HuH-7.5 (cell line): ENCODE measurements around the gene HCN1.

Source experiments
- DNase-seq: peaks from one replicate; pipeline ENCODE4 v3.0.0; 2011; ENCODE audit warnings: low spot score

The HCN1 gene

DNA sequence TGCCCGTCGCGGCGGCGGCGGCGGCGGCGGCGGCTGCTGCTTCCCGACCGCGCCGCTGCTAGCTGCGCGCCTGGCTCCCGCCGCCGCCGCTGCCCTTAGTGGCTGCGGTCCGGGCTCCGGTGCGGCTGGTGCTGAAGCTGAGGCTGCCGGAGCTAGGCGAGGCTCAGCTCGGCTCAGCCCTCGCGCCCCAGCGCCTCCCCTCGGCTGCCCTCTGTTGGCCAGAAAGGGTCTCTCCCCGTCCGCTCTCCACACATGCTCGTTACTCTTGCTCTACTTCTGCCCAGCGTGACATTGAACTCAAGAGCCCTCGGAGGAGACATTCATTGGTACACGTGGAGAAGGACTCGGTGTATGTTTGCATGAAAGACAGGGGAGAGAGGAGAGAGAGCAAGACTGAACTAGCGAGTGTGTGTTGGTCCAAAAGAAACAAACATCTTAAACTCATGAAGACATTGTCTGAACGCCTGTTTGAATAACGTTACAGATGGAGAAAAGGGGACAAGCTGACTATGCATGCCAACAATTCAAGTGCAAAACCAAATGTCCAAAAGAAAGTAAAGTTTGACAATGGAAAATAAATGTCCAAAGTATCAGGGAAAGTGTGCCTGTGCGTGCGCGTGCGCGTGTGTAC lies at the start of gene HCN1:
HCN1 (minus strand) TSS at position 175 of the 631 bp plus-strand sequence.
- DNase-seq, result peak; percentile 31

GRCh38 chr5:45741110-45741509 lies 44.9 kb upstream of the HCN1 start:
- no peak for DNase-seq

DNA sequence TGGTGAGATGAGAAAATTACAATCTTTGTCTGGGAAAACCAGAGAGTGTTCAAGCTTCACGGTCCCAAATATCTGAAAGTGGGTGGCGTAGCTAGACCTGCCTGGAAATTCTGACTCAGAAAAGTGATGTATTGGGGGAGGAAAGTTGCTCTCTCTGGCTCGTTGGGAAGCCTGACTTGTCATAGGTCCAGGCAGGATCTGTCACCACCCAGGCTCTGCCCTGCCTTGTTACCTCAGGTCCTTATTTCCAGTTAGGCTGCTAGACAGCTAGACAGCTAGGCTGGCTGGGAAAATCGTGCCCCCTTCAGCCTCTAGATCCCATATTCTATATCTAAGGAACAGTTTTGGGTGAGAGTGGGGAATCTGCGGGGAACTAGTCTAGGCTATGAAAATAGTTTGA lies 41.0 kb upstream of the HCN1 start:
- no peak for DNase-seq

GRCh38 chr5:45725537-45725936 lies 29.4 kb upstream of the HCN1 start:
- DNase-seq, result no peak

GRCh38 chr5:45697201-45697600 lies 1.0 kb upstream of the HCN1 start:
- no peak for DNase-seq

GRCh38 chr5:45695804-45696156 lies 400 bp downstream of the HCN1 start:
- no peak for DNase-seq

- DNase-seq, result no peak
These were observed 993 bp downstream of the HCN1 start for GRCh38 chr5:45694971-45695803.

DNA sequence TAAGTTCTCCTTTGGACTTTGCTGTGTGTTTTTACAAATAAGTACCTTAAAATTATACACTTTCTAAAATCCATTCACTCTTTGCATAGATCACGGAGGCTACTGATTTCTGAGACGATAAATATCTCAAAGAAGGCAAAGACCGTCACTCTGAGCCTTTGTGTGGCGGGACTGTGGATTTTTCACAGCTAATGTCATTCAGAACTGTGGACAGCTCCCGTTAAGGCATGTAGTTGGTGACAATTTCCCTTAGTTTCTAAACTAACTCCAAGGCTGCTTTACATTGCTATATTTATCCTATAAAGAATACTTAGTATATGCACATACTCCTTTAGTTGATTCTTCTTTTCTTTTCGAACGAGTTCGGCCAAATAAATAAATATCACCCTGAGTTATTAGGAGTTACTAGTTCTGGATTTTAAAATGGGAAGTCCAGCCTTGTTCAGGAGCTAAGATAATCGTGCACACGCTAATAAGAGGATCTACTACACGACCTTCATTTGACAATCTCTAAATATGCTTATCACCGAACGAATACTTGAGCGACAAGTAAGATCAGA lies 1.8 kb downstream of the HCN1 start:
- no peak for DNase-seq

DNA sequence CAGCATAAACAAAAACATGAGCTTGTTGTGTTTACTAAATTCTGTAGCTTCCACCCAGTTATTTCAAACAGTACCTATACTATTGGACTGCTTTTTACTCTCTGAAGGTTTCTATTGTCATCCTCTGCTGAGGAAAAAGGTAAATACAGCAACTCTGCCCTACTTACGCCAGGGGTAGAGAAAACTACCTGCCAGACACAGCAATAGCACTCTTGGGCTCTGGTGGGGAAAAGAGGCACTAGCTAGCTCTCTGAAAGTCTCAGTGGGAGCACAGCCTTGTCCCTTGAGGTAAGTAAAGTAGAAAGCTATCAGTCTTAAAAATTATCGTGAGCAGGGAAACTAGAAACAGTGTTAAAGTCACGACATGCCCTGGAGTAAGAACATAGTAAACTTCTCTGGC lies 3.7 kb downstream of the HCN1 start:
- no peak for DNase-seq

DNA sequence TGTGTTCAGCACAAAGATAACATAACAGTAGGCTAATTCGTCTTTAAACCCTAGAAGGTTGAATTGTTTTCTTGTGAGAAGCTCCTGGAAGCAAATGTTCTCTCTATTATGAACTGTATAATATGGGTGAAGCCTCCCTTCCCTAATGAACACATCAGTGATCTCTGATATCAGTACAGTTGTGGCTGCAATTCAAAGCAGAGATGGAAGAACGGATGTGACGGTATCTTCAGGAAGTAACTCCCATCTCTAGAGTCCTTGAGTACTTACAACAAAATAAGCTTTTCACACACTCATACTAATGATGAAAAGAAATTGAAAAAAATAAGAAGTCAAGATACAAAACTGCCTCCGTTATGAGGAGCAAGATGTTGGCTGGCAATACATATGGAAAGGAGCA lies 4.5 kb downstream of the HCN1 start:
- DNase-seq, result no peak

- DNase-seq, result no peak
These were observed 8.5 kb downstream of the HCN1 start for GRCh38 chr5:45687701-45688100.

GRCh38 chr5:45686620-45687019 lies 9.6 kb downstream of the HCN1 start:
- no peak for DNase-seq

- no peak for DNase-seq
These were observed 12.1 kb downstream of the HCN1 start for GRCh38 chr5:45684118-45684517.

DNA sequence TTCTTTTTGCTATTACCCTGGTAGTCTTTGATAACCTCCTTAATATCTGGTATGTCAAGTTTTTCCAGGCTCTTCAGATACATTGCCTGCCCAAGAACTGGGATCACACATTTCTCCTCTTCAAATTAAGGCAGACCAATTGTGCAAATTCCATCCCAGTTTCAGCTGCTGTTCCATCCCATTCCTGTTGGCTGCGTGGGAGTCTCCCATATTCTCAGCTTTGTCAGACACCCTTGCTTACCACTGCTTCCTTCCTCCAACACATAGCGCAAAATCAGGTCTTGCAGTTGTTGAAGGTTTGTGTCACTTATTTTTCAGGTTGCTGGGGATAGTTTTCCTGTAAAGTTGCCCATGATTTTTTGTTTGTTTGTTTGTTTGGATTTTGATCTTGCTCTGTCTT lies 15.2 kb downstream of the HCN1 start:
- DNase-seq, result no peak

DNA sequence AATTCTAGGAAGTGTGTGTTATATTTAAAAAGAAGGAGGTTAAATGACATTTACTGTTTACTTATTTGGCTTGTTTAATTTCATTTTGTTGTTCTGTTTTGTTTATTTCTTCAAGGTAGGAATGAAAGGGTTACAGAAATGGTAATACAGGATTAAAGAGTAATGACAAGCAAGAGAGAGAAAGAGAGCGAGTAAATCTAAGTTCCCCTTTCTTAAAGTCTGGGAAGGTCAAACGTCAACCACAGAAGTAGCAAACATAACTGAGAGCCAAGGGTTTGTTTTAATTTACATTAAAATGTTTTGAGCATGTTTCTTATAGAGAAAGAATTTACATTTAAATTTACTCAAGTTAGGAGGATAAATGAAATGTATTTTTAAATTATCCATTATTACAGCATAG lies 18.7 kb downstream of the HCN1 start:
- no peak for DNase-seq

DNA sequence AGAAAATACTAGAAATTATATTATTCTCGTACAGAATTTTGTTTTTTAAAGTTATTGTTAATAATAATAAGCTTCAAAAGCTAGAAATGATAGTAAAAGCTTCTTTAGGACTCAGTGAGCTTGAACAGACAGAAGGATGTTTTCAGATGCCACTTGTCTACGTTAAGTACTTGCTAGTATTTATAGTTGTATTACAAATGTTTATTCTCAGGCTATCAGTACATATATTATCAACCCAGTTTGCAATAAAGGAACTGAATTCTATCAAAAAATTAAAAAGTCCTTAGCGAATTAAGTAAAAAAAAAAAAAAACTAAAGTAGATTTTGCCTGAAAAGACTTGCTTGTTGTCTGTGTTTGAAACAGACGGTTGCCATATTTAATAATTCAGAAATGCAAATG lies 23.9 kb downstream of the HCN1 start:
- no peak for DNase-seq

- DNase-seq, result no peak
These were observed 47.4 kb downstream of the HCN1 start for GRCh38 chr5:45648744-45649143.

GRCh38 chr5:45643056-45643455 lies 53.1 kb downstream of the HCN1 start:
- DNase-seq, result no peak

- DNase-seq, result no peak
These were observed 53.8 kb downstream of the HCN1 start for GRCh38 chr5:45642370-45642769.

- DNase-seq, result no peak
These were observed 57.1 kb downstream of the HCN1 start for GRCh38 chr5:45639040-45639439.

DNA sequence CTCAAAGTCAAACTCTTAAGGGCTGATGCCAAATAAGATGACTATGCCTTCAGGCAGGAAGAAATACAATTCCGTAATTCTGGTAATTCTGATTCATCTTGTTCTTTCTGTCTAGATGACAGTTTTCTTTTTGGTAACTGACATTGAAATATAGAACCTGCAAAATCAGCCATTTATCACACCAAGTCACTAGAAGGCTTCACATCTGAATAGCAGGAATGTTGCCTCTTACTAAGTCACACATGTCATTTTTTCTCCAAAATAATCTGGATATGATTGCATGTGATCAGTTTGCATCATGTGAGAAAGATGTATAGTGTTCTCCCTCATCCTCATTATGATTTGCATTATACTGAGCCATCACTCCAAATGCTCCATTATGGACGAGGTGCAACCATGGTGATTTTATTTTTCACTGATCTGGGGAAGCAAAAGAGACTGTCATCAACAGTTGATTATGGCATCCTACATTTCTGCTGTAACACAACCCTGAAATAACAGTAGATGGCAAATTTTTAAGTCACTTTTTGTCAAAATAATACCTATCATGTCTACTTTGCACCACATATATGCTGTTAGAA lies 69.0 kb downstream of the HCN1 start:
- no peak for DNase-seq

DNA sequence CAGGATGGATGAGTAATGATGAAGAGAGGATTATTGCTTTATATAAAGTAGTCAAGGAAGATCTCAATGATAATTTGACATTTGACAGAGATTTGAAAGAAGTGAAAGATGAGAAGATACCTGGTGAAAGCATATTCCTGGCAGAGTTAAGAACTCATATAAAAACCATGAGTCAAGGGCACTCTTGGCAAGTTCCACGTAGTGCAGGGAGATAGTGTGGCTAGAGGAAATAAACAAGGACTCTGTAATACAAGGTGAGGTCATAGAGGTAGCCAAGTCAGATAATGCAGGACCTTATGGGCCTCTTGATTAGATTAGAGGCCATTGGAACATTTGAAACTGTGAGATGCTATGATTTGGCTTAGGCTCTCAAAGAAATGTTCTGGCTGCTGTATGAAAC lies 72.3 kb downstream of the HCN1 start:
- DNase-seq, result no peak

GRCh38 chr5:45622365-45622764 lies 73.8 kb downstream of the HCN1 start:
- DNase-seq, result no peak
